Activated T-cell treated with anti-CD3 and anti-CD28 coated beads, Interleukin-2, amount 50 U/mL, for 24 hours (primary cell): ENCODE results near the gene GPC6.

Experiments
- DNase-seq: peaks from one replicate; pipeline ENCODE4 v3.0.0-alpha.2; 2020
- H3K27ac Mint-ChIP-seq: 2 replicates; pipeline ENCODE4 v1.8.0; 2020; ENCODE audit warnings: mild to moderate bottlenecking, mixed read lengths
- H3K27me3 Mint-ChIP-seq: 2 replicates; pipeline ENCODE4 v1.8.0; 2020; ENCODE audit warnings: mixed read lengths
- H3K36me3 Mint-ChIP-seq: 2 replicates; pipeline ENCODE4 v1.8.0; 2020; ENCODE audit warnings: low read depth, mixed read lengths
- H3K4me1 Mint-ChIP-seq: 2 replicates; pipeline ENCODE4 v1.8.0; 2020; ENCODE audit warnings: low read depth, mixed read lengths
- H3K4me3 Mint-ChIP-seq: 2 replicates; pipeline ENCODE4 v1.8.0; 2020; ENCODE audit warnings: mild to moderate bottlenecking, moderate library complexity, mixed read lengths
- H3K9me3 Mint-ChIP-seq: 2 replicates; pipeline ENCODE4 v1.8.0; 2020; ENCODE audit warnings: mixed read lengths

The GPC6 gene

DNA sequence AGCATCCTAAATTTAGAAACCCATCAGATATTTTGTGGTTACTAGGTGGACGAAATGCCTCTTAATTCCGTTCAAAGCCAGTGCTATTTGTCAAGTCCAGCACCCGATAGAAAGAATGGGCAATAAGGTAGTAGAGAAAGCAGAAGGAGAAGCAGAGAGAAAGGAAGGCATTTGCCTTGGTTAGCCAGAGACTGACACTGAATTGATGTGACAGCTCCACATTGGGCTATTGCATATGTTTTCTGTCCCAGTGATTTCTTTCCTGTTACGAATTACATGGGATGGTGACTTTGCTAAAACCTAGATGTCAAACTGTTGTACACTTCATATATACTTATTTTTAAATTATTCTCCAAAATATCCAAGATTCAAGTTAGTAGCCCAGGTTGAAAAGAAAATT lies 710.3 kb downstream of the GPC6 start:
- no peaks in the 10 kb centered on the region for H3K36me3 Mint-ChIP-seq
- H3K27ac Mint-ChIP-seq = no peak overlapping the region
- DNase-seq = no peak
- no peak overlapping the region for H3K4me3 Mint-ChIP-seq
- no peaks in the 10 kb centered on the region for H3K4me1 Mint-ChIP-seq
- peaks cover 6% of the 10 kb centered on the region for H3K27me3 Mint-ChIP-seq
- no peaks in the 10 kb centered on the region for H3K9me3 Mint-ChIP-seq

DNA sequence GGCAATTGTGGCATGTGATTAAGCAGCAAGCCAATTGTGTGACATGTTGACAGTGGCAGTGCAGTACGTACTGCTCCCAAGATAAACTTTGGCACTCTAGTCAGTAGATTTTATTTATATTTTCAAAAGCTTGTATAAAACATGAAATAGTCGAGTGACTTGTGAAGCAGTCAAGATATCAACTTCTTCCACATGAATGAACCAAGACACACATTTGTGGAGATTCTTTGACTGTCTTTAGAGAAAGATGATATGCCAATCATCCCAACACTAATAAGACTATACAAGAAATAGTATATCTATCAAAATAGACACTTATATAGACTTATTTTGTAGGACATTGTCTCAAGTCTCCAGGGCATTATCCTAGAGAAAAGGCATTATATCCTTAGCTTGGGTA lies 714.8 kb downstream of the GPC6 start:
- no peaks in the 10 kb centered on the region for H3K9me3 Mint-ChIP-seq
- H3K27ac Mint-ChIP-seq = no peak overlapping the region
- H3K27me3 Mint-ChIP-seq = peaks cover 14% of the 10 kb centered on the region
- H3K4me3 Mint-ChIP-seq = no peak overlapping the region
- DNase-seq = no peak
- H3K4me1 Mint-ChIP-seq = no peaks in the 10 kb centered on the region
- no peaks in the 10 kb centered on the region for H3K36me3 Mint-ChIP-seq

DNA sequence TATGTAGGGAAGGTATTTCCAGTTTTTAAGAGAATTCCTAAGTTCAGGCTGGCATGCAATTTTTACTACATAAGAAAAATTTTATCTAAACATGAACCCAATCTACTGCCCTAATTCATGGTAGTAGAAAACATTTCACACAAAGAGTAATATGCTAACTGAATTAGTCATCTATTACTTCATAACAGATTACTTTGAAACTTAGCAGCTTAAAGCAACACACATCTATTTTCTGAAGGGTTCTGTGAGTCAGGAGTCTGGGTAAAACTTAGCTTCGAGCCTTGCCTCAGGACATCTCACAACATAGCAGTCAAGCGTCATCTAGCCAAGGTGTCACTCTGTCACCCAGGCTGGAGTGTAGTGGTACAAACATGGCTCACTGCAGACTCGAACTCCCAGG lies 715.4 kb downstream of the GPC6 start:
- H3K27ac Mint-ChIP-seq = no peak overlapping the region
- no peak for DNase-seq
- H3K27me3 Mint-ChIP-seq = peaks cover 14% of the 10 kb centered on the region
- no peaks in the 10 kb centered on the region for H3K9me3 Mint-ChIP-seq
- H3K4me1 Mint-ChIP-seq = no peaks in the 10 kb centered on the region
- no peak overlapping the region for H3K4me3 Mint-ChIP-seq
- no peaks in the 10 kb centered on the region for H3K36me3 Mint-ChIP-seq

DNA sequence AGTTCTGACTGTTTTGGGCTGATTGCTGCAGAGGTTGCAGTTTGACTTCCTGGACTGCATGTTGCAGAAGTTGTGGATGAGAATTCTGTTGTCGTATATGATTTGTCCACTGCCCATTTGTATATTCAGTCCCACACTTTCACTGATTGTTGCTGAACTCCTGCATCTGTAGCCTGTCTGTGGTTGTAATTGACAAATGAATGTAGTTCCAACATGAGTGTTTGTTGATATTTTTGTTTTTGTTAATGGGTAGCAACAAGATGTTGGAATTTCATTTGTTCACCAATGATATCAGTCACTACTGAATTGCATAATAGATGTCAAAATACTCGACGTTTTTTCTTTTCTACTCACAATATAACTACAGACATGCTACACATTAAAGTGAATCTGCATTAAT lies 719.0 kb downstream of the GPC6 start:
- Mint-ChIP-seq H3K27me3 (peaks cover 11% of the 10 kb centered on the region), H3K4me1 (no peaks in the 10 kb centered on the region), H3K36me3 (no peaks in the 10 kb centered on the region), H3K27ac (no peak overlapping the region), H3K9me3 (no peaks in the 10 kb centered on the region), H3K4me3 (no peak overlapping the region)
- no peak for DNase-seq

DNA sequence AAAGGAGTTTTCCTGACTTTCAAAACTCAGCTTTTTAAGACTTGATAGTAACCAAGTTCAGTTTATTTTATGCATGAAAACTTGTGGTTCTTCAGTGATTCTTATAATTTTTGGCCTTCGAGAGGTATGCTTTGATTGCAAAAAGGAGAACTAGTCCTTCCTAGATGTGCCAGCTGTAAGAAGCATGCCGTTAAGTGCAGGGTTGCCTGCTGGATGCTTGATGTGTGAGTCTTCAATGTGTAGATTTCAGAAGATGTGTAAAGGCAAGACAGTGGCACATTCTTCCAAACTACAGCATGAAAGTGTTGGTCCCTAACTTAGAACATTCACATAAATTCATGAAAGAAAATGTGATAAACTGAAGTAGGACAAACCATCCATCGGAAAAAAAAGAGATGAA lies 720.4 kb downstream of the GPC6 start:
- Mint-ChIP-seq H3K4me1 (no peaks in the 10 kb centered on the region), H3K9me3 (no peaks in the 10 kb centered on the region), H3K36me3 (no peaks in the 10 kb centered on the region), H3K27me3 (peaks cover 11% of the 10 kb centered on the region), H3K4me3 (no peak overlapping the region), H3K27ac (no peak overlapping the region)
- no peak for DNase-seq

DNA sequence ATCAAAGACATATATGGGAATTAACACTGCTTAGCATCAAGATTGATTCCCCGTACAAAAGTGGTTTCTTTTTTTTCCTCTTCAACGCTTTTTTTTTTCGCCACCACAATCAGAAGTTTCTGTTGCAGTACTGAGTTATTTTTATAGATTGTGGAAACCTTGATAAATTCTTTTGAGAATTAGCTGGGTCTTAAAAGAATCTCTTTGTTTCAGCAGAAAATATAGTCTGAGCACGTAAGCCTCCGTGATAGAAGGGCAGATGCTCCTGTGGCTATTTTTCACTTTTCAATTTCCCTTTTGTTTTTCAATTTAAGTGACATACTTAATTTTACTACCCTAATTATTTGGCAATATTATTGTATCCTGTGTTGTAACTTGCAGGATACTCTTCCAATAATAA lies 721.0 kb downstream of the GPC6 start:
- Mint-ChIP-seq H3K9me3 (no peaks in the 10 kb centered on the region), H3K27ac (no peak overlapping the region), H3K4me3 (no peak overlapping the region), H3K36me3 (no peaks in the 10 kb centered on the region), H3K27me3 (peaks cover 11% of the 10 kb centered on the region), H3K4me1 (no peaks in the 10 kb centered on the region)
- DNase-seq = no peak

DNA sequence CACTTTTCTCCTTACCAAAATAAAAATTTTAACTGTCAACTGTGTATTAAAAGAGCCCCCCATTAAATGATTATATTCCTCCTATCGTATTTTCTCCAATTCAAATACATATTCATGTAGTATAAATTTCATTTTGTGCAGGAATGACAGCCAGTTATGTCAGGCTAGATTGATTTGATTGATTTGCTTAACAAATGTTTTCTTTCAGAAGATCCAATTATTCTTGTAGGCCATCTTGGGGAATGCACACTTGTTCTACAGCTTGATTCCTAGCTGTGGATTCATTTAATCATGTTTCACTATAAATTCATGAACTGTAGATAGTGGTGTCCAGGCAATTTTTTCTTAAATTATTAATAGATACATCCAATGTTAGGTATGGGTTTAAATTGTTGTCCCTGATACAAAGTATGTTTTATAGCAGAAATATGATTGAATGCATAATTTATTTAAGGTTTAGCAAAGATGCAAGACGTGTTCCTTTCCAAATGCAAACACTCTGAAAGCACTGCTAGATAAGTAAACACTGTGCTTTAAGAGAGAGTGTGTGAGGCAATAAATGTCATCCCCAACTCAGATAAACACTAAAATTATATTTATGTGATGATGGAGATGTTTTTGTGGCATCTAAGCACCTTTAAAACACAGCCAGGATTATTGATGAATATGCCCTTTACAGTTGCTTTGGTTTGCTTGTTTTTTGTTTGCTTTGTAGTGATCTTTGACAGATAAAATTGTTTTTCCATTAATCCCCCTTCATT lies 721.7 kb downstream of the GPC6 start:
- H3K27me3 Mint-ChIP-seq = peaks cover 7% of the 10 kb centered on the region
- no peaks in the 10 kb centered on the region for H3K36me3 Mint-ChIP-seq
- no peak overlapping the region for H3K4me3 Mint-ChIP-seq
- DNase-seq = no peak
- no peak overlapping the region for H3K27ac Mint-ChIP-seq
- no peaks in the 10 kb centered on the region for H3K9me3 Mint-ChIP-seq
- no peaks in the 10 kb centered on the region for H3K4me1 Mint-ChIP-seq

DNA sequence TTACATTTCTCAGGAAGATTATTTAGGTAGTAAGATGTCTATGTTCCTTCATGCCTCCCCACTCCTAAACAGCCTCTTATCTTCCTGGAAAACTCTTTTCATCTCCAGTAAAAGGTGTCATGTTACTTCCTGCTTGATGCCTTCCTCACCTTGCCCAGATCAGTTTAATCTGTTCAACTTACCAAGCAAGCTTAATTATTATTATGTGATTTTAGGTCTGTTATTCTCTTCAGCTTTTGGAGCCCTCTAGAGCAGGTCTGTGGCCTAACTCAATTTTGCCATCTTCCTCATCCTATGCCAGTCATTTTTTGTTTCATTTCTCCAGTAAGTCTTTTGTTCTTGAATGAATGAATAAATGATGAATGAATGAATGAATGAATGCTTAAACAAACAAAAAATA lies 724.5 kb downstream of the GPC6 start:
- no peak overlapping the region for H3K4me3 Mint-ChIP-seq
- no peak for DNase-seq
- no peaks in the 10 kb centered on the region for H3K9me3 Mint-ChIP-seq
- no peaks in the 10 kb centered on the region for H3K27me3 Mint-ChIP-seq
- no peaks in the 10 kb centered on the region for H3K36me3 Mint-ChIP-seq
- no peaks in the 10 kb centered on the region for H3K4me1 Mint-ChIP-seq
- H3K27ac Mint-ChIP-seq = no peak overlapping the region

DNA sequence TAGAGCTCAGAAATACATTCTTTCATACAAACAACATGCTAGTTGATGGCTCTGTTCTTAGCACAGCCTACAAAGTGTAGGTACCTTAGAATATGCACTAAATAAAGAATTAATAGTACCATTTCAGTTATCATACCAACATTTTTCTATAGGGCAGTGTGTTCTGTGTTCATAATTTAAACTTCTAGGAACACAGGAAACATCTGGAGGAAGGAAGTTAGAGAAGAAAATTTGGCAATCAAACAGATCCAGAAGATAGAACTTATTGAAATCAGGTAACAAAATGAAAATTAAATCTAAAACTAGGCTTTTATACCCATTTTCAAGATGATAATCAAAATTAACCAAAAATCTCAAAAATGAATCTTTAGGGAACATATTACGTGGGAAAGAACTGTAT lies 725.3 kb downstream of the GPC6 start:
- Mint-ChIP-seq H3K27me3 (no peaks in the 10 kb centered on the region), H3K4me1 (no peaks in the 10 kb centered on the region), H3K9me3 (no peaks in the 10 kb centered on the region), H3K36me3 (no peaks in the 10 kb centered on the region), H3K4me3 (no peak overlapping the region), H3K27ac (no peak overlapping the region)
- no peak for DNase-seq

DNA sequence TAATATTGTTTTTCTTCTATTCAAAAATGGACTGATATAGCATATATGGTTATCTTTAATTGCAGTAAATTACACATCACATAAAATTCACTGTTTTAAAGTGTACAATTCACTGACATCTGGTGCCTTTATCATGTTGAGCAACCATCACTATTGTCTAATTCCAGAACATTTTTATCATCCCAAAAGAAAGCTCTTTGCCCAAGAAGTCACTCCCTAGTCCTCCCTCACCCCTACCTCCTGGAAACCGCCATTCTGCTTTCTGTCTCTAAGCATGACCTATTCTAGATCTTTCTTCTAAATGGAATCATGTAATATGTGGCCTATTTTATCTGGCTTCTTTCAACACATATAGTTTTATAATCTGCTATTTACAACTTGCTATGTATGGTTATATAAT lies 727.2 kb downstream of the GPC6 start:
- no peaks in the 10 kb centered on the region for H3K36me3 Mint-ChIP-seq
- no peaks in the 10 kb centered on the region for H3K9me3 Mint-ChIP-seq
- no peak for DNase-seq
- H3K4me1 Mint-ChIP-seq = no peaks in the 10 kb centered on the region
- no peak overlapping the region for H3K27ac Mint-ChIP-seq
- no peak overlapping the region for H3K4me3 Mint-ChIP-seq
- peaks cover 2% of the 10 kb centered on the region for H3K27me3 Mint-ChIP-seq

DNA sequence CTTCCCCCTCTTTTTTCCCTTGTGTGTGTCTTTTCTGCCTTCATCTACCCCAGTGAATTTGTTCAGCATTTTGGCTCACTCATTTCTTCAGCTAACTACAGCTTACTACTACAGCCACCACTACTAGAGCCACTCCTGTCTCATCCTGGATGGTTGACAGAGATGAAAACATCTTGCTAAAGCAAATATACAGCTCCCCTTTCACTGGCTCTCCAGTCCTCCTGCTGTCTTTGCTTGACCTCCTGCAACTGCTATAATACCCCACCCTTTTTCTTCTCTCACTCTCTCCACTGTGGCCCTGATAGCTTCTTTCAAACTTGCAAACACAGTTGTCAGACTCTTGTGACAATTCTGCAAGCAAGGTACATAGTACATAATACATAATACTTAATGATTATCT lies 729.3 kb downstream of the GPC6 start:
- DNase-seq = no peak
- Mint-ChIP-seq H3K27ac (no peak overlapping the region), H3K4me3 (no peak overlapping the region)

DNA sequence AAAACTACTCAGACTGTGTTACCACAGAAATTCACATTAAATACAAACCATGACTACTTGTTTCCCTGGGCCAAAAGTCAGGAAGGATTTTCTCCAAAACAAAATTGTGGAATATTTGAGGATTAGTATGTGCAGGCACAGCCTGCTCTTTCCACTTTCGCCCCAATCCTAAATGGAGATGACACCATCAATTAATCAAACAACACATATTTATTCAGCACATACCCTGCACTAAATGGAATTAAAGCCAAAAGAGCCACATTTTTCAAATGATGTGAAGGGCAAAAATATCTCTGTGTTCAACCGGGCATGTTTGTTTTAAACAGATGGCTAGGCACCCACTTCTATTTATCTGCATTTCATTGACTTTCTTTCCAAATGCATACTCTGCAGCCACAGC lies 729.8 kb downstream of the GPC6 start:
- H3K4me1 Mint-ChIP-seq = no peaks in the 10 kb centered on the region
- no peaks in the 10 kb centered on the region for H3K36me3 Mint-ChIP-seq

More for the DNA sequence above, 729.3 kb downstream of the GPC6 start:
- peaks cover 2% of the 10 kb centered on the region for H3K27me3 Mint-ChIP-seq
- no peaks in the 10 kb centered on the region for H3K9me3 Mint-ChIP-seq
- no peaks in the 10 kb centered on the region for H3K36me3 Mint-ChIP-seq
- no peaks in the 10 kb centered on the region for H3K4me1 Mint-ChIP-seq

DNA sequence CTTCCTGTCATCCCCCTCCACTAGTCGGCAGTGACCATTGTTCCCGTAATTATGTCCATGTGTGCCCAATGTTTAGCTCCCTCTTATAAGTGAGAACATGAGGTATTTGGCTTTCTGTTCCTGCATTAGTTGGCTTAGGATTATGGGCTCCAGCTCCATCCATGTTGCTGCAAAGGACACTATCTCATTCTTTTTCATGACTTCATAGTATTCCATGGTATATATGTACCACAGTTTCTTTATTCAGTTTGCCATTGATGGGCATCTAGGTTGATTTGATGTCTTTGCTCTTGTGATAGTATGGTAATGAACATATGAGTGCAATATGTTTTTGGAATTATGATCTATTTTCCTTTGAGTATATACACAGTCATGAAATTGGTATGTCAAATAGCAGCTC lies 730.8 kb downstream of the GPC6 start:
- Mint-ChIP-seq H3K9me3 (no peaks in the 10 kb centered on the region), H3K27ac (no peak overlapping the region), H3K4me1 (no peaks in the 10 kb centered on the region), H3K4me3 (no peak overlapping the region), H3K36me3 (no peaks in the 10 kb centered on the region), H3K27me3 (peaks cover 2% of the 10 kb centered on the region)
- no peak for DNase-seq

More for the DNA sequence above, 729.8 kb downstream of the GPC6 start:
- Mint-ChIP-seq H3K4me3 (no peak overlapping the region), H3K27me3 (peaks cover 2% of the 10 kb centered on the region), H3K27ac (no peak overlapping the region), H3K9me3 (no peaks in the 10 kb centered on the region)
- DNase-seq = no peak

DNA sequence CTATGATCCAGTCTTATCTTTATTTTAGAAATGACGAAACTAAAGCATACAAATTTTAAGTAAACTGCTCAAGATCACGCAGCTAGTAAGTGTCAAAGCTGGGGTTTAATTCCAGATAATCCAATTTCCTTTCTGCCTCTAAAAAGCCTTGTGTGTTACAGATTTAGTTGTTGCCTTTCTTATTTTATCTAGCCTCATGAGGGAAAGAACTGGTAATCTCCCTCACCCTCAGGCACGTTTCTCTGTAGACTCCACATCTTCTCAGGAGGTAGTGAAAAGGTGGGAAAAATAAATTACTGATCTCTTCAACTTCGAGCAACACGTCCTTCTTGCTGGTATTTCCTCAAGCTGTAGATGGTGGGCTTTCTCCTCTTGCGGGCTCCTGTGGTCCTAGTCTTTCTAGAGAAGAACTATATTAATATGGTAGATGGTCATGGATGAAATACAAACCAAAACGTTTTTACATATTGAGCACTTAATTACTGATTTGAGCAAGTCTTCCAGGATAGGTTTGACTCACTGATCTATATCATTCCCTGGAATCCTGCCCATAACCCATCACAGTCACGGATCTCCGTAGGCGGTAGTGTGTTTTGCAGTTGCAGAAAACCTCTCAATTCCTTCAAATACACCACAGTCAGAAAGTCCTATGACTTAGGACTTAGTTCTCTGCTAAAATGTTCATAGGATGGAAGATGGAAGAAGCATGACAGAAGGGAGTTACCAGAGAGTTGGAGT lies 733.4 kb downstream of the GPC6 start:
- Mint-ChIP-seq H3K27me3 (peaks cover 2% of the 10 kb centered on the region), H3K4me1 (no peaks in the 10 kb centered on the region), H3K9me3 (no peaks in the 10 kb centered on the region), H3K27ac (no peak overlapping the region), H3K4me3 (no peak overlapping the region), H3K36me3 (no peaks in the 10 kb centered on the region)
- DNase-seq = no peak

DNA sequence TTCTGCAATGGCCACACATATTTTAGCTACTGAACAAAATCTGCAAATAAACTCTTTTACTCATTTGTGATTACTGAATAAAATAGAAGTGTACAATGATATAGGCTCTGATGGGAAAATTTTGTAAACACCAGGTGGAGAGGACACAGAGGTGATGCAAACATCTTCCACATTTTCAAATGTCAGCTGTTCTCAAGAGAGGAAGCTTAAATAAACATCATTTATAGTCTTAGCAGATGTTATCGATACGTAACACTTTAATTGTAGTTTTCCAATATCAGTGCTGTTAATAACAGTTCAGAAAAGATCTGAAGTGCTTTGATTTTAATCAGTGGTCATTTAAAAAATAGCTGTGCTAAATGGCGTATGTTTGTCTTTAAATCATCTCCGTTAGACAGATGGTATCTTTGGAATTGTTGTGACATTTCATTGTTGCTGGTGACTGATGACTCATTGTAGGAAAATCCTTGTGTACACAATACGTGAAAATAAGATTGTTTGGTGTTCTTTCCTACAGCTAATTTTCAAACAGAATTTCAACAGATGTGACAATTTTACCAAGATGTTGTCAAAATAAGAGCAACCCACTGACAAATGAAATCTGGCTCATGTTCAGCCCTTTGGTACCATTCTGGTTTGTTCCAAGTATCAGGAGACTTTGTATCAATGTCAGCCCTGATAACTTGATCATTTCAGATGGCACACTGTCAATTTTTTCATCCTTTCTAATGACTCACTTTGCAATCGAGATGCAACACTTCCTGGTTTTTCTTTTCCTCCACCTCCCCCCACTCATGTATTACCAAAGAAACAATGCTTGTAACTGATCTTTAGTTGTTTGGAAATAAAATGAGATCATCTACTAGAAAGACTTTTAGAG lies 736.9 kb downstream of the GPC6 start:
- no peak for DNase-seq
- Mint-ChIP-seq H3K4me1 (no peaks in the 10 kb centered on the region), H3K27ac (no peak overlapping the region), H3K36me3 (no peaks in the 10 kb centered on the region), H3K27me3 (peaks cover 8% of the 10 kb centered on the region), H3K4me3 (no peak overlapping the region), H3K9me3 (no peaks in the 10 kb centered on the region)
